H7 (cell line): ENCODE results near the gene RPS6KA2. TPM values are rescaled to one million over a fixed set of nuclear protein-coding genes. Genes with fewer than 3 reads are reported as not detected.
"Not testable (repeated sequence)": the region's sequence is repeated elsewhere in the genome, so short reads cannot be mapped to it uniquely, and the experiment has no call there.

ENCODE experiments used
- DNase-seq: peaks from one replicate; pipeline ENCODE4 v3.0.0; 2012
- H3K27me3 ChIP-seq: 2 replicates; pipeline ENCODE4 v1.6.0; 2011; ENCODE audit warnings: mild to moderate bottlenecking, low read length; ENCODE audit not compliant: control insufficient read depth, insufficient read depth
- H3K36me3 ChIP-seq: replicated peaks from 2 replicates; pipeline ENCODE4 v1.5.1; 2011; ENCODE audit warnings: low read length; ENCODE audit not compliant: control insufficient read depth, insufficient read depth
- H3K4me3 ChIP-seq: 2 replicates; pipeline ENCODE4 v1.5.1; 2011; ENCODE audit warnings: low read depth, mild to moderate bottlenecking, control low read depth, low read length, moderate library complexity; ENCODE audit not compliant: insufficient read depth
- total RNA-seq: library from RNA; depleted of rRNA; stranded (reverse); fragments of >200 nt; shearing (Covaris generic); gene quantifications from 2 replicates; pipeline ENCODE4 v1.2.3, GENCODE V29; 2014

RPS6KA2 gene
- total RNA-seq, 1 experiment from 2014 or later = 12.7 TPM

DNA sequence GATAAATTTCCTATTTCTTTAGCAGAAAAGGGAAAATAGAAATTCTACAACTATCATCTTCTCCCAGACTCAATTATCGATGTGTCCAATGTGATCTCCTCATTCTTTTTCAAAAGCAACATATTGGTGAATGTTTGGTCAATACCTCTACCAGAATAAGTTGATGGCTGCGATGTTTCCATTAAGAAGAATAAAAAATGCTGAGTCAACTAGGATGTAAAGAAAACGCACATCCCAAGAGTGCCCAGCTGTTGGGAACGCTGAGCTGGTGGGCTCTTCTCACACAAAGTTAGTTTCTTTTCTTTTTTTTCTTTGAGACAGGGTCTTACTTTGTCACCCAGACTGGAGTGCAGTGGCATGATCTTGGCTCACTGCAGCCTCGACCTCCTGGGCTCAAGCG, 80.4 kb downstream of the RPS6KA2 start:
- DNase-seq = no peak
- no peaks in the 10 kb centered on the region for H3K27me3 ChIP-seq
- no peak overlapping the region for H3K4me3 ChIP-seq
- no peaks in the 10 kb centered on the region for H3K36me3 ChIP-seq

DNA sequence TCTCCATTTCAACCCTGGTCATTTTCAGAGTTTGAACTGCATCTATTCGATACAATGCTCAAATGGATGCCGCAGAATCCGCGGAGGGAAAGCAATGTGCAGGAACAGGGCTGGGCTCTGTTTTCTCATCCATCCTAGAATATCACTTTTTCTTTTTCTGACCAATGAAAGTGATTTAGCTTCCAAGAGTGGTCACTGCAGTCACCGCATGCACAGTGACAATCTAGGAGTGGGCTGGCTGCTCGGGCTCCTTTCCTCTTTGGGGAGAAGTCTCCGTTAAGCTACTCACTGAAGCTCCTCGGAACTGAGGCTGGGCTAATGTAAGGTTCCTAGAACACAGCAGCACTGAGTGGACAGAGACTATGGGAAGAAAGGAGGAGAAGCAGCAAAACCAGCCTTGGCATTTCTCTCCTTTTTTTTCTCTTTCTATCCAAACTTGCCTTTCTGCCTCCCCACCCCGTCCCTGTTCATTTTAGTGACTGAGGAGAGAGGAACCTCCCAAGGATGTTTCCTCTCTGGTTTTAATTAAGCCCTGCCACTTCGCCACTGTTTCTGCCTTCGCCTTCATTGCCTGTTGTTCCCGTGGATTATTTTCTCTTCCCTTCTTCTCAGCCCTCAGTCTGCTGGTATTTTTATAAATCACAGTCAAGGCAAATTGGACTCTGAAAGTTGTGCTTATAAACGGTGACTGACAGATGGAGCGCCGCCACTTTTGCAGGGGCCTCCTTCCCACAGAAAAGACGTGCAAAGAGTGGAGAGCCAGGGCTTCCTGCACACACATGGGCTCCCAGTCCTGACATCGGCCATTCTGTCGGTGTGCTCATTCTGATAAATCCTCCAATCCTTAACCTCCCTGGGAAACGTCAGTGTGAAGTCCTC, 81.7 kb downstream of the RPS6KA2 start:
- no peaks in the 10 kb centered on the region for H3K36me3 ChIP-seq
- H3K4me3 ChIP-seq = no peak overlapping the region
- no peak for DNase-seq
- no peaks in the 10 kb centered on the region for H3K27me3 ChIP-seq

DNA sequence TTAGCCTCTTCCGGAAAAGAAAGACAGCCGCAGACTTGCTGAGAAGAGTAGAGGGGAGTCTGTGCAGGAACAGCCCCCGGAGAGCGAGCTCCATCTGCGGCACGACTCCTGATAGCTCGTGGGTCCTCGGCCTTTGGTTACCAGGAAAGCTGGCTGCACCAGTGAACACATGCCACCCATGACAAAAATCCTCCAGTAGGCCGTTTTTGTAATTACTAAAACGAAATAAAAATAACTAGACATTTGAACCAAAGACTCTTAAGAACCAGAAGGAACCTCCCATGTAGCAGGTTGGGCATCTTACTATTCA, 82.8 kb downstream of the RPS6KA2 start:
- DNase-seq = no peak
- Histone ChIP-seq H3K27me3 (no peaks in the 10 kb centered on the region), H3K36me3 (no peaks in the 10 kb centered on the region), H3K4me3 (no peak overlapping the region)

DNA sequence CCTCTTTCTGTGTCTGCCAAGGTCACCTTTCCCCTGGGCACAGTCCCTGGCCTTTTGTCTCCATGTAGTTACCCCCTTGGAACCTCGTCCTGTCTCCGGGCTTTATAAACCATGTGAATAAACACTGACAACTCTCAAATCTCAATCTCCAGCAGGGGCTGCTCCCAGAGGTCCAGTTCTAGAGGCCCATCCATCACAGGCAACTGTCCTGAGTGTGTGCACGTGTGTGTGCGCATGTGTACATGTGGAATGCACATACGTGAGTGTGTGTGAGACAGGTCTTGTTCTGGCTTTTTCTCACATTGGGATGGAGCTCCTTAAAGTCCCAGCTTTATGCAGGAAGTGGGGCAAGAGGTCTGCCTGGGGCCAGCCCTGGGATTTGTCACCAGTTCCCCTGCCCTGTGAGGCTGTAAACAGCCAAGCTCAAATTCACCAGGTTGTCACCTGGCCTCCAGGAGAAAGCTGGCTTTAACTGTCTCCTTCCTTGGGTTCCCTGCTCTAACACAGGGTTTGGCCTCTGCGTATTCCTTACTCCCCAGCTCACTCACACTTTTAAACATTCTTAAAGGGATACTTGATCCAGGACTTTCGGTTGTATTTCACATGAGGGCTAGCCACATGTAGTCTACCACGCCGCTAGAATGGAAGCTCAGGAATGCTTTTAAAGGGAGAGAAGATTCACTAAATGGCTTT, 83.3 kb downstream of the RPS6KA2 start:
- Histone ChIP-seq H3K4me3 (no peak overlapping the region), H3K36me3 (no peaks in the 10 kb centered on the region), H3K27me3 (no peaks in the 10 kb centered on the region)
- DNase-seq = no peak

DNA sequence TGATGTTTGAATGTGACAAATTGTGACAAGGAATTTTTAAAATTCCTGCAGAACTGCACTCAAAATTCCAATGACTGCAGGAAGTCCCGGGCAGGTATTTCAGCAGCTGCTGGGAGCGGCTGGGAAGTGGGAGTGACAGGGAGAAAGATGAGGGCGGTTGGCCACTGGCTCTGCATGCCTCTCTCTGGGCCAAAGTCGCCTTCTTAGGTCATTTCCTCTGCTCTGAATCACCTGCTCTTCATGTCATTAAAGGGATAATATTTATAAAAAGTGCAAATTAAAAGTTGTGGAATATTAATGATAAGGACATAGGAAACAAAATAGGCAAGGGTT, 84.5 kb downstream of the RPS6KA2 start:
- H3K36me3 ChIP-seq = no peaks in the 10 kb centered on the region
- DNase-seq = peak; percentile 81
- H3K4me3 ChIP-seq = no peak overlapping the region
- no peaks in the 10 kb centered on the region for H3K27me3 ChIP-seq

DNA sequence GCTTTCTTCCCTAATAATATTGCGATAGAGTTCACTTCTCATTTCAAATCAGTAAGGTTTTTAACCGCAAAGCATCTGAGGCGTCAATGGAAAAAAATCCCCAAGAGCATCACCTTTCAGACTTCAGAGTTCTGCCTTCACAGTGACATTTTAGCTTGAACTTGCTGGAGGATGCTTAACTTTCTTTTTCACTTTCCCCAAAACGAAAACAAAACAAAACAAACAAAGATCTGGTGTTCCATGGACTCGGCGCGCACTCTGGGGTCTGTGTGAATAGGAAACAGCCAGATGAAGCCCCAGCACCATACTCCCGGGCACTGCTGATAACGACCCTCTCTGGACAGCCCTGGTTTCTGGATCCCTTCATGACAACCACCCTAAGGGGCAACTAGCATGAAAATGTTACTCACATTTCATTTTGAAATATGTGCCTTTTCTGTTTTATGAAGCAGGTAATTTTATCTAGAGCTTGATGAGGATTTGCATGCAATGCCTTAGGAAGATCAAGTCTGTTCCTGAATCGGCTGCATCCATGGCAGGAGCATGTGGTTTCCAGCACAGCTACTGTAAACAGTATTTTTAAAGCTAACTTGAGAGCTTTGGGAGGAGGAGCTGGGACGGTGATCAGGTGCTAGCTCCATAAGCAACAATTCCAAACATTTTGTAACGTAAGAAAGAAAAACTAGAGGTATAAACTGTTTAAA, 85.0 kb downstream of the RPS6KA2 start:
- H3K36me3 ChIP-seq = no peaks in the 10 kb centered on the region
- no peaks in the 10 kb centered on the region for H3K27me3 ChIP-seq
- no peak for DNase-seq
- H3K4me3 ChIP-seq = no peak overlapping the region

DNA sequence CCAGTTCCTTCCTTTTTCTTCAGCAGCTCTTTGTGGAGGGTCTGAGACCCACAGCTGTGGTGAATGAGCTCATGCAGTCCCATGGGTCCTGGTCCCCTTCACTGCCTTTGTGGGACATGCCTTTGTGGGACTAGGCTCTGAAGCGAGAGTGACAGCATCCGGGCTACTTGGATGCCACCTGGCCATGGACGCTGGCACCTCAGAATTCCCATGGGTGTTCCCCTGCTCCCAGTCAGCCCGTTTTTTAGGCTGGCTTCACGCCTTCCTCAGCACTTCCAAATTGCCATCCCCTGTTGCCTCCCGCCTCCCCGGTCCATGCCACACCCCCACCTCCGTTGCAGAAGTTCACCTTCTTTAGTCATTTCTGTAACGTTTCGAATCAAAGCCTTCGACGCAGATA, 85.7 kb downstream of the RPS6KA2 start:
- H3K36me3 ChIP-seq = no peaks in the 10 kb centered on the region
- no peak for DNase-seq
- no peaks in the 10 kb centered on the region for H3K27me3 ChIP-seq
- H3K4me3 ChIP-seq = no peak overlapping the region

DNA sequence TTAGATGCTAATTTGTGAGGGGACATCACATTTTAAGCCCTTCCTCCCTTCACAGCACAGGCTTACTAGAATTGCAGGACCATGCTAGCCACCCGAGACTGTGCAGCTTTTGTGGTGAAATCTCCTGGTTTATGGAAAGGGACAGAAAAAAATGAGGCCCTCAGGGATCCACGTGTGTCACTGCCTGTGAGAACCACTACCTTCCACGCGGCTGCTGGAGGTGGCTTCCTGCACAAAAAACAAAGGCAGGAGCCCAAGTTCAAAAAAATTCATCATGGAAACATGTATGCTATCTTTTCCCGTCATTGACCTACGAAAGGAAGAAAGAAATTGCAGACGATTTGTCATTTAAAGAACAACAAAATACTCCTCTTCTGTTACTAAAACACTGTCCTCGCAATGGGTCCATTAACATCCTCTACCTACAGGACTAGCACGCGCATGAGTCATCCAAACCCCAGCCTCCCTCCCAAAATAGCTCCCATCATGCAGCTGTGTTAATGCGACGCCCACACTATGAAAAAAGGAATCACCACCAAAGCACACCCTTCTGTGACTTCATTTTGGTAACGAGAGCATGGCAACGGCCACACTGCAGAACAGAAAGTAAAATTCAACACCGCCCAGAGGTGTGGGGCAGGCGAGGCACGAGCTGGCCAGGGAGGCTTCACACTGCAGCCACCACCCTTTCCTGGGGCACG, 86.3 kb downstream of the RPS6KA2 start:
- H3K36me3 ChIP-seq = no peaks in the 10 kb centered on the region; the same call in 1 of the 2 replicates
- no peak for DNase-seq
- no peak overlapping the region for H3K4me3 ChIP-seq
- no peaks in the 10 kb centered on the region for H3K27me3 ChIP-seq

DNA sequence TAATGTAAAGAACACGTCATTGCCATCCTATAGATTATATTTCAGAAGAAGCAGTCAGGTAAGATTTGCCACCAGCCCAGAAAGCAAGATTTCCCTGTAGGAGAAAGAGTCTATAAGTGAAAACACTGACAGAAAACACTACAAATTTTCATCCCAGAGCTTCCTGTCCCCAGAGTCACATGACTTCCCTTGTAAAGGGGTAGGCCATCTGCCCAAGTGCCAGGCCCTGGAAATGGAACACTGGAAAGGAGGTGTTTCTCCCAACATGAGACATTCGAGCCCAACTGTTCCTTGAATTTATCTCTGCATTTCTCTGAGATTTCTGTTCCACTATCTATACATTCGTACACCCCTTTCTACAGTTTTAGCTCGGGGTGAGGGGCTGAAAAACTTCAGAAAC, 87.5 kb downstream of the RPS6KA2 start:
- H3K36me3 ChIP-seq = no peaks in the 10 kb centered on the region; the same call in none of the 2 replicates
- DNase-seq = no peak
- H3K27me3 ChIP-seq = no peaks in the 10 kb centered on the region
- no peak overlapping the region for H3K4me3 ChIP-seq

DNA sequence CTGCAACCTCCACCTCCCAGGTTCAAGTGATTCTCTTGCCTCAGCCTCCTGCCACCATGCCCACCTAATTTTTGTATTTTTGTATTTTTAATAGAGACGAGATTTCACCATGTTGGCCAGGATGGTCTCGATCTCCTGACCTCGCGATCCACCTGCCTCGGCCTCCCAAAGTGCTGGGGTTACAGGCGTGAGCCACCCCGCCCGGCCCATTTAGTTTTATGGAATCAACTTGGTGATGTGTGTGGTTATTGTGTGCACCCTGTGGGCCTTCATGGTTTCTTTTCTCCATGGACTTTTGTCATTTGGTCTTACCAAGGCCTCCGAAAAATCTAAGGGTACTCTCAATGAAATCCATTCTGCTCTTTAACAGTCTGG, 88.1 kb downstream of the RPS6KA2 start:
- not testable (repeated sequence) for DNase-seq, H3K4me3 ChIP-seq, H3K27me3 ChIP-seq

DNA sequence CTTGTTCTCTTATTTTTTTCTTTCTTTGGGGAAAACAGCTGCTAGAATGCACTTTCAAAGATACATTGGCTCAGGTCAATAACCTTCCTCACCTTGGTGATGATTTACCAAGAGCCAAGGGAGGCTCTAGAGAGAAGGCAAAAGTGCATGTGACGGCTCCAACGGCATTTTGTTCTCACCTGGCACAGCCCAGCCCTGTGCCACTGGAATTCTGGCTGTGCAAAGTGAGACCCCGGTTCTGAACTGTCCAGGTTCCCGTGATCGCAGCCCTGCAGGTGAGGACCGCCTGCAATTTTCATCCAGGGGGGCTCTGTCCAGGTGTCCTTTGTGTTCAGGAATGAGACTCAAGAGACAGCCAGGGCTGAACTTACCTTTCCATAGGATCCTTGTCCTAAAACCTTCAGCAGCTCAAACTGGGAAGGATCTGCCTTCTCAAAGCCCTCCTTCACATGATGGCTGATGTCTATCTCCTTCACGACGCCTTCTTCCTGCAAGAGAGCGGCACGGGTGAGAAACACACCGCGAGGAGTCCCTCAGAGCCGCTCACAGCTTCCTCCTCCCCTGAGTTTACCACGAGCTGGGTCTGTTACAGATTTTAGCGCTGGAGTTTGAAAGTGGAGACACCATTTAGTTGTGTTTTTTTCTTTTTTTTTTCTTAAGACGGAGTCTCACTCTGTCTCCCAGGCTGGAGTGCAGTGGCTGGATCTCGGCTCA, 88.6 kb downstream of the RPS6KA2 start:
- Histone ChIP-seq H3K36me3 (no peaks in the 10 kb centered on the region; the same call in none of the 2 replicates), H3K27me3 (no peaks in the 10 kb centered on the region), H3K4me3 (no peak overlapping the region)
- no peak for DNase-seq

More for the DNA sequence above, 88.1 kb downstream of the RPS6KA2 start:
- not testable (repeated sequence) for H3K36me3 ChIP-seq

DNA sequence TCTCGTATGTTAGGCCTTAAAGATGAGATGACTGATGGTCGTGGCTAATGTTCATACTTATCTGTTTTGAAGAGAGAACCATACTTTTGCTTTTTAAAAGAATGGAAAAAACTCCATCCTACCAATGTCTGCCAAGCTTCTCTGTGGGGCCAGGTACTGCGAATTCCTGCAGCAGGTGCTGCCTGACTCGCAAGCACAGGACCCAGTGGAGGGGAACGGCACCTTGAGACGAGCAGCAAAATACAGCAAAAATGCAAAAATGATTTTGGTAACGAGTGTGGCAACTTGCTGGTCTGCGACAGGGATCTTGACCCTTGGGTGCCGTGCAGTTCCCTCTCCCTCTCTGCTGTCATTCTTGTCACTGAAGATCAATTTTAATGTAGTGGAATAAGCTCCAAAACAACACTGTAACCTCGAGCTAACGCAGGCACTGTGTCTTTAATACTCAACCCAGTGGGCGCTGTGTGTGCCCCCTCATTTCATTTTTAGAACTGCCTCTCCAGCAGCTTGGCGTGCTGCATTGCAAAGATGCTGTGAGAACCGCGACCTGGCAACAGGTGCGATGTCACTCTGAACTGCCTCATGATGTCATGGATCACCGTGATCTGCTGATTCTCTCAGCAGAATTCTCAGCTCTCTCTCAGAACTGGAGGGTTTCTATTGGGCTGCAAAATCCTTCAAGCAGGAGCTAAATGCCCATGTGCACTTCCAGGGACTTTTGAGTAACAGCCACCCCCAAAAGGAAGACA, 92.2 kb downstream of the RPS6KA2 start:
- Histone ChIP-seq H3K4me3 (no peak overlapping the region), H3K27me3 (no peaks in the 10 kb centered on the region), H3K36me3 (no peaks in the 10 kb centered on the region; the same call in none of the 2 replicates)
- no peak for DNase-seq

DNA sequence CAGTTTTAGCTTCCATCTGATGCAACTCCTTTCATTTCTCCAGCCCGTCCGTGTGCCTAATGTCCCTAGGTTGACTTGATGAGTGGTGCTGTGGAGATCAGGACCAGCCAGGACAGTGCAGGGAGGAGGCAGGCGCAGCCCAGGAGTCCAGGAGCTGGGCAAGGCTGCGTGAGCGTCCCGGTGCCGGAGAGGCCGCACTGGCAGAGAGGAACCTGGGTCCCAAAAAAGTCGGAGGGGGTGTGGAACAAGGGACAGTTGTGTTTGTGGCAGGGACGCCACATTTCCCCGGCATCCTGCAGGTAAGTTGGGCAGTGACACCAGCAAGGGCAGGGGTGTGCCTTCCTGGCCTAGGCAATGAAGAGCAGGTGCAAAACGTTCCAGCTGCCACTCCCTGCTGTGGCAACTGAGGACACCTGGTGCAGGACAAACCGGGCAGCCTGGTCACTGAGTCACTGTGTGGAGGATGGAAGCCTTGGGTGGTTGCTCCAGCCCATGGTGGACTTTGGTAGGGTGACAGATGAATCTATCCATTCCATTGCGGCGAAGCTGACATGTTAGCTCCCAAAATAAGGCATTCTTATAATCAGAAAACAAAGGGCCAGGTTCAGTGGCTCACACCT, 93.7 kb downstream of the RPS6KA2 start:
- no peaks in the 10 kb centered on the region; the same call in none of the 2 replicates for H3K36me3 ChIP-seq
- no peak for DNase-seq
- no peak overlapping the region for H3K4me3 ChIP-seq
- H3K27me3 ChIP-seq = no peaks in the 10 kb centered on the region
